NB4 (cell line): ENCODE data around the gene SH3BP4.

Experiments
- DNase-seq: peaks from one replicate; pipeline ENCODE4 v3.0.0; 2010; ENCODE audit warnings: low read depth
- H3K4me3 ChIP-seq: one replicate; pipeline ENCODE4 v1.5.1; 2011; ENCODE audit warnings: mild to moderate bottlenecking, low read depth, low read length, moderate library complexity
- MAX ChIP-seq: IDR thresholded peaks from 2 replicates; pipeline ENCODE4 v1.6.1; 2011; ENCODE audit warnings: low read depth, low read length
- MYC ChIP-seq: IDR thresholded peaks from 2 replicates; pipeline ENCODE4 v1.6.1; 2011; ENCODE audit warnings: low read depth, low read length
- POLR2A ChIP-seq: IDR thresholded peaks from 2 replicates; pipeline ENCODE4 v1.6.1; 2011; ENCODE audit warnings: mild to moderate bottlenecking; ENCODE audit not compliant: insufficient read length; ENCODE audit errors: extremely low read depth
- TF ChIP-seq, protein P1 (sequence below): IDR thresholded peaks from one replicate; pipeline ENCODE4 v1.5.1; 2012; ENCODE audit warnings: low read depth, low read length

The SH3BP4 gene

GRCh38 chr2:235095569-235095968, 143.8 kb downstream of the SH3BP4 start:
- no peak for DNase-seq
- TF ChIP-seq, protein P1, sequence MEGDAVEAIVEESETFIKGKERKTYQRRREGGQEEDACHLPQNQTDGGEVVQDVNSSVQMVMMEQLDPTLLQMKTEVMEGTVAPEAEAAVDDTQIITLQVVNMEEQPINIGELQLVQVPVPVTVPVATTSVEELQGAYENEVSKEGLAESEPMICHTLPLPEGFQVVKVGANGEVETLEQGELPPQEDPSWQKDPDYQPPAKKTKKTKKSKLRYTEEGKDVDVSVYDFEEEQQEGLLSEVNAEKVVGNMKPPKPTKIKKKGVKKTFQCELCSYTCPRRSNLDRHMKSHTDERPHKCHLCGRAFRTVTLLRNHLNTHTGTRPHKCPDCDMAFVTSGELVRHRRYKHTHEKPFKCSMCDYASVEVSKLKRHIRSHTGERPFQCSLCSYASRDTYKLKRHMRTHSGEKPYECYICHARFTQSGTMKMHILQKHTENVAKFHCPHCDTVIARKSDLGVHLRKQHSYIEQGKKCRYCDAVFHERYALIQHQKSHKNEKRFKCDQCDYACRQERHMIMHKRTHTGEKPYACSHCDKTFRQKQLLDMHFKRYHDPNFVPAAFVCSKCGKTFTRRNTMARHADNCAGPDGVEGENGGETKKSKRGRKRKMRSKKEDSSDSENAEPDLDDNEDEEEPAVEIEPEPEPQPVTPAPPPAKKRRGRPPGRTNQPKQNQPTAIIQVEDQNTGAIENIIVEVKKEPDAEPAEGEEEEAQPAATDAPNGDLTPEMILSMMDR: no peak
- TF ChIP-seq POLR2A: no peak
- TF ChIP-seq MAX: no peak
- no peak for TF ChIP-seq MYC

GRCh38 chr2:235096447-235096846, 144.6 kb downstream of the SH3BP4 start:
- no peak for TF ChIP-seq MYC
- TF ChIP-seq, protein P1: no peak
- TF ChIP-seq POLR2A: no peak
- TF ChIP-seq MAX: no peak
- DNase-seq: no peak
- H3K4me3 ChIP-seq: no peak overlapping the region

More at GRCh38 chr2:235095569-235095968, 143.8 kb downstream of the SH3BP4 start:
- H3K4me3 ChIP-seq: no peak overlapping the region

DNA sequence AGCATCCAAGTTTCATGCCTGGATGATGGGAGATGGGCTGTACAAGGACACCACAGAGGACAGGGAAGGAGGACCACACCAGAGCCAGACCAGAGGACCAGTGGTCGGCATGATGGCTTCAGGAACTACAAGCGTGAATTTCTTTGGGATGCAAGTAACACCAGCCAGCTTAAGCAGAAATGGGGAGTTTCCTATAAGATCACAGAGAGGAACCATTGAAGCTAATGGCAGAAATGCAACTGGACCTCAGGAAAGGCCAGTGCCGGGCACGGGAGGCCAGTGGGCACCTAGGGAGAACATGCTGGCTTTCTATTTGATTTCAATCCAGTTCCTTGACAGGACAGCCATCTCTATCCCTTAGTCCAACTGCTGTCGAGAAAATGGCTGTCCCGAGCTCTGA, 145.4 kb downstream of the SH3BP4 start:
- TF ChIP-seq MYC: no peak
- TF ChIP-seq POLR2A: no peak
- TF ChIP-seq, protein P1: no peak
- no peak for TF ChIP-seq MAX

DNA sequence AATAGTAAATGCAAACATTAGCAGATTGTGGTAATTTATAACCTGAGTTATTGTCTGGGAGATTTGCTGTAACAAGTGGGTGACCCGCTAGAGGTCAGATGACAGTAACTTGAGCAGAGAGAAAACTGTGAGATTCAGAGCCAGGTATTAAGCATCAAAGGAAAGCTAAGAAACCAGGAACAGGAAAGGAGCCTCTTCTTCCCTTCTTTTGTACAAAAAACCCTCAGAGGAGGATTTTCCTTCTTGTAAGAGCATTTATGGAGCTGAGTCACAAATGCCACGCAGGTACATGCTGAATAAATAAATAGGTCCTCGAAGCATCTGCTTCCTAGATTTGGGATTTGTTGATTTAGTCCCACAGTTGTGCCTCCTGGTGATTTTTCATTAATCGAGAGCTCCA, 146.5 kb downstream of the SH3BP4 start:
- TF ChIP-seq POLR2A (no peak), MAX (no peak), MYC (no peak)
- TF ChIP-seq, protein P1: no peak
- no peak overlapping the region for H3K4me3 ChIP-seq
- no peak for DNase-seq

More for the DNA sequence above, 145.4 kb downstream of the SH3BP4 start:
- DNase-seq: no peak
- no peak overlapping the region for H3K4me3 ChIP-seq

- no peak overlapping the region for H3K4me3 ChIP-seq
- no peak for DNase-seq
- no peak for TF ChIP-seq MYC
- no peak for TF ChIP-seq POLR2A
- TF ChIP-seq, protein P1: no peak
- TF ChIP-seq MAX: no peak
Measured at GRCh38 chr2:235098736-235099494, 147.1 kb downstream of the SH3BP4 start.

DNA sequence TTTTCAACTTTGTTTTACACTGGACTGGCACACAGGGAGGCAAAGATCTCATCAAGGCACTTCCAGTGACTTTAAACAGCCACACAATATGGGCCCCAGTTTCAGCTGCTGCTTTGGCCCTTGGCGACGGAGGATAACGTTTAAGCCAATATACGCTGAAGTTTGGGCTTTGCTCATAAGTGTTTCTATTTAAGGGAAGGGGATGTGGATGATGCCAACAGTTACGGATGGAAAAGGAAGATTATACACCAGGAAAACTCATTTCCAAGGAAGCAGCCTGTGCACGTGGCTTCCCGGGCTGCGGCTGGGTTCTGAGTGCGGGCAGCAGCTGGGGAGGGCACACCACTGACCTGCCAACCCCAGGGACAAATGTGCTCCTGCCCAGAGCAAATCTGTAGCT, 151.1 kb downstream of the SH3BP4 start:
- no peak overlapping the region for H3K4me3 ChIP-seq
- TF ChIP-seq POLR2A: no peak
- TF ChIP-seq MAX: no peak
- TF ChIP-seq MYC: no peak
- TF ChIP-seq, protein P1: no peak
- DNase-seq: no peak
